Osteocyte (in vitro differentiated cells): ENCODE data around the gene LAMA5. TPM values are rescaled to one million over a fixed set of nuclear protein-coding genes. Genes with fewer than 3 reads are reported as not detected.
A peak's percentile ranks its signal among the peaks of the same experiment; 100 is the strongest.

ENCODE experiments used
- DNase-seq: peaks from one replicate; pipeline ENCODE4 v3.0.0; 2021; ENCODE audit warnings: mixed read lengths; ENCODE audit not compliant: unreplicated experiment; ENCODE audit errors: extremely low spot score
- H3K27ac Mint-ChIP-seq: one replicate; pipeline ENCODE4 v1.8.0; 2021; ENCODE audit warnings: mild to moderate bottlenecking, mixed read lengths; ENCODE audit not compliant: unreplicated experiment
- H3K27me3 Mint-ChIP-seq: one replicate; pipeline ENCODE4 v1.8.0; 2021; ENCODE audit warnings: mixed read lengths; ENCODE audit not compliant: unreplicated experiment
- H3K36me3 Mint-ChIP-seq: one replicate; pipeline ENCODE4 v1.8.0; 2021; ENCODE audit warnings: mixed read lengths; ENCODE audit not compliant: unreplicated experiment
- H3K4me1 Mint-ChIP-seq: one replicate; pipeline ENCODE4 v1.8.0; 2021; ENCODE audit warnings: mixed read lengths; ENCODE audit not compliant: unreplicated experiment
- H3K4me3 Mint-ChIP-seq: one replicate; pipeline ENCODE4 v1.8.0; 2021; ENCODE audit warnings: mild to moderate bottlenecking, moderate library complexity, mixed read lengths; ENCODE audit not compliant: unreplicated experiment
- H3K9me3 Mint-ChIP-seq: one replicate; pipeline ENCODE4 v1.8.0; 2021; ENCODE audit warnings: mixed read lengths; ENCODE audit not compliant: unreplicated experiment
- CTCF ChIP-seq: fragments of 200-600 bp; sonication (generic); IDR thresholded peaks from 2 replicates; pipeline ENCODE4 v1.5.0; 2021; ENCODE audit warnings: antibody characterized with exemption, mild to moderate bottlenecking, moderate library complexity
- total RNA-seq: library from RNA; stranded (reverse); gene quantifications from 2 replicates; pipeline ENCODE4 v1.2.1, GENCODE V29; 2021

The LAMA5 gene
- total RNA-seq, 1 donor from 2014 or later, result 201 TPM

- no peaks in the 10 kb centered on the region for H3K9me3 Mint-ChIP-seq
- no peaks in the 10 kb centered on the region for H3K36me3 Mint-ChIP-seq
- TF ChIP-seq CTCF, result no peak
- H3K27me3 Mint-ChIP-seq, result no peaks in the 10 kb centered on the region
- peak overlapping the region; percentile 41 for H3K27ac Mint-ChIP-seq
- H3K4me3 Mint-ChIP-seq, result no peak overlapping the region
- peaks cover 46% of the 10 kb centered on the region for H3K4me1 Mint-ChIP-seq
- DNase-seq, result no peak
Observed at GRCh38 chr20:62370115-62370806, 3.1 kb upstream of the LAMA5 start.

- Mint-ChIP-seq H3K27me3 (no peaks in the 10 kb centered on the region), H3K4me3 (no peak overlapping the region), H3K27ac (peak overlapping the region; percentile 81), H3K9me3 (no peaks in the 10 kb centered on the region), H3K4me1 (peaks cover 50% of the 10 kb centered on the region), H3K36me3 (no peaks in the 10 kb centered on the region)
- no peak for DNase-seq
- TF ChIP-seq CTCF, result no peak
Observed at GRCh38 chr20:62369815-62370114, 2.7 kb upstream of the LAMA5 start.

- peaks cover 50% of the 10 kb centered on the region for H3K4me1 Mint-ChIP-seq
- H3K4me3 Mint-ChIP-seq, result peak overlapping the region; percentile 53
- H3K27ac Mint-ChIP-seq, result peak overlapping the region; percentile 81
- DNase-seq, result no peak
- no peaks in the 10 kb centered on the region for H3K27me3 Mint-ChIP-seq
- H3K36me3 Mint-ChIP-seq, result no peaks in the 10 kb centered on the region
- H3K9me3 Mint-ChIP-seq, result no peaks in the 10 kb centered on the region
- peak; percentile 69 for TF ChIP-seq CTCF
Observed at GRCh38 chr20:62368976-62369814, 2.1 kb upstream of the LAMA5 start.

- H3K27ac Mint-ChIP-seq, result peak overlapping the region; percentile 31
- H3K9me3 Mint-ChIP-seq, result no peaks in the 10 kb centered on the region
- peak overlapping the region; percentile 42 for H3K4me3 Mint-ChIP-seq
- no peaks in the 10 kb centered on the region for H3K36me3 Mint-ChIP-seq
- TF ChIP-seq CTCF, result no peak
- H3K4me1 Mint-ChIP-seq, result peaks cover 55% of the 10 kb centered on the region
- DNase-seq, result no peak
- no peaks in the 10 kb centered on the region for H3K27me3 Mint-ChIP-seq
Observed at GRCh38 chr20:62368392-62368975, 1.4 kb upstream of the LAMA5 start.
